Spleen (tissue), 7 donors: Measurements from ENCODE around the gene SLC10A3.

Source experiments
- CTCF ChIP-seq, 11 experiments: fragments of 200-600 bp in 7 of 11; fragments of 450-650 bp in 4 of 11; sonication (generic) in 4 of 11; IDR thresholded peaks in 8 of 11; conservative IDR thresholded peaks in 3 of 11; 1 replicate in 7 of 11; 2 replicates in 4 of 11; pipeline versions ENCODE4 v1.4.0 to v1.8.0; 2016 to 2021; ENCODE audit warnings: antibody characterized with exemption in 11 of 11, inconsistent platforms in 4 of 11, mild to moderate bottlenecking in 1 of 11
- POLR2A ChIP-seq, 3 donors: fragments of 450-650 bp; IDR thresholded peaks; one replicate each; pipeline ENCODE4 v1.5.1; 2017; ENCODE audit warnings: antibody characterized with exemption in 3 of 3, mild to moderate bottlenecking in 1 of 3
- POLR2AphosphoS5 ChIP-seq, 3 donors: sonication (generic); formaldehyde crosslinking; IDR thresholded peaks; one replicate each; pipeline ENCODE4 v1.5.1; 2017; ENCODE audit warnings: antibody characterized with exemption in 3 of 3
- donor health status: DM: no; HTN: no; CAD: no; lungs with moderate emphysema.
- donor health status: DM: no; HTN: no; CAD: no.
- donor health status: DM: no; HTN: no; CAD: no.

DNA sequence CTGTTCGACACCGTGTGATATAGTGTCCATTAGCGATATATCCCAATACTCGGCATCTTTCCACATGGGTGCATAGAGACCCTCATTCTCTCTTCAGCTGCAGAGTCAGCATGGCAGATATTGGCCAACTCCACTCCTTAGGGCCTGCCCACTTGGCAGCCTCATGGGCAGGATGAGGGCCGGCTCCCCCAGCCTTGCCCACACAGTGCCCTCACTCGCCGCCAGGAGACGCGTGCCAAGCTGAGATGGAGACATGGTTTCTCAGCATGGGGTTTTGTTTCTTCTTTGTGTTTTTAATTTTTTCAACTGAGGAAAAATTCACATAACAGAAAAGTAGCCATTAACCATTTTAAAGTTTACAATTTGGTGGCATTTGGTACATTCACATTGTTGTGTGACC lies 37.6 kb downstream of the SLC10A3 start:
- TF ChIP-seq CTCF (IDR thresholded peaks at IDR 0.05 in 8 of 11, conservative IDR thresholded peaks at IDR 0.05 in 3 of 11) (no peak), POLR2A (IDR thresholded peaks at IDR 0.05) (no peak), POLR2AphosphoS5 (IDR thresholded peaks at IDR 0.05) (no peak)
